ENCODE measurements around the gene SLIT1.
"Not testable (repeated sequence)": the region's sequence is repeated elsewhere in the genome, so short reads cannot be mapped to it uniquely, and the experiment has no call there.

Gene SLIT1

DNA sequence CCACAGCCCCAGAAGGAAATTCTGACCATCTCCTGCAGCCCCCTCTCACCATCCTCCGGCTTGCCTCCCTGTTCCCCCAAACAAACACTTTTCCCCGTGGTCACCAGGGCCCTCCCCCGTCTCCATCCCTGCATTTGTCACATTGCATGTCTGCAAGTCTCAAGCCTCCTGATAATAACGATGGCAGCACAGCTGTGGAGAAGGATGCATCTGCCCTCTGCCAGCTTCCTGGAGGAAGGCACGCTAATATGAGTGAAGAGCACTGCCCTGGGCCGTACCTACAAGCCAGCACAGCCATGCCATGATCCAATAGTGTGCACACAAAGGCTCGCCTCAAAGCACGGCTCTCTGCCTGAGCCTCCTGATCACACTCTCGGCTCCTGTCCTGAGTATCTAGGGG lies 98.5 kb downstream of the SLIT1 start:
- DNase-seq (ENCODE audit: low read depth in 2 of 3, low spot score in 2 of 3): no peak

DNA sequence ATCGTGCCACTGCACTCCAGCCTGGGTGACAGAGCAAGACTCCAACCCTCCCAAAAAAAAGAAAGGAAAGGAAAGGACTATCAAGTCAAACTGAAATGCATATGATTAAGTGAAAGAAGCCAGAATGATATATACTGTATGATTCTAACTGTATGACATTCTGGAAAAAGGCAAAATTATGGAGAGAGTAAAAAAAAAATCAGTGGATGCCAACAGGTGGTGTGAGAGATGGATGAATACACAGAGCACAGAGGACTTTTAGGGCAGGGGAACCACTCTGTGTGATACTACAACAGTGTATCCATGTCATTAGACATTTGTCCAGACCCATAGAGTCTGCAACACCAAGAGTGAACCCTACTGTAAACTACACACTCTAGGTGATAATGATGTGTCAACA lies 99.2 kb downstream of the SLIT1 start:
- no peak for DNase-seq (ENCODE audit: low read depth in 2 of 3, low spot score in 2 of 3)

DNA sequence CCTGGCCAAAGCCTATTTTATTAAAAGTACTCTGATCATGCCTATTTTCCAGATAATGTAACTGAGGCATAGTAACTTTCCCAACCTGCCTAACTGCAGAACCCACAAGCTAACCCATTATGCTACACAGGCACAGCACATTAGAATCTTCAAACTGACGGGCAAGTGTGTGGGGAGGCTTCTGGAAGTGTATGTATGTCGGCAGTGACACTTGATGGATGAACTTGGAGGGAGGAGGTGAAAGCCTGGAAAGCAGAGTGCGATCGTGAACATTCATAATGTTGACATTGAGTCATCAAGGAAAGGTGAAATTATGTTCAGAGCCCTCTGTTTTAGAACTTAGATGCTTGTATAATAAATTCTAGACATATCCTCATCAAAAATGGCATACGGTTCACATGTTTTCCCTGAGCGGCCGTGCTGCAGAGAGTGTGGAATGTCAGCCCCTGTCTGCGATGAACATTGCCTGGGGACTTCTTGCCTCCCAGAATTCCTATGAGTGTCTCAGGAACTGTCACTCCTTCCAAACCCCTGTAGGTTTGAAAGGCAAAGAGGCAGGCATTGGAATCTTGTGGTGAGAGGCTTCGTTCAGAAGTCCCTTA lies 102.4 kb downstream of the SLIT1 start:
- no peak for DNase-seq (ENCODE audit: low read depth in 2 of 3, low spot score in 2 of 3)

DNA sequence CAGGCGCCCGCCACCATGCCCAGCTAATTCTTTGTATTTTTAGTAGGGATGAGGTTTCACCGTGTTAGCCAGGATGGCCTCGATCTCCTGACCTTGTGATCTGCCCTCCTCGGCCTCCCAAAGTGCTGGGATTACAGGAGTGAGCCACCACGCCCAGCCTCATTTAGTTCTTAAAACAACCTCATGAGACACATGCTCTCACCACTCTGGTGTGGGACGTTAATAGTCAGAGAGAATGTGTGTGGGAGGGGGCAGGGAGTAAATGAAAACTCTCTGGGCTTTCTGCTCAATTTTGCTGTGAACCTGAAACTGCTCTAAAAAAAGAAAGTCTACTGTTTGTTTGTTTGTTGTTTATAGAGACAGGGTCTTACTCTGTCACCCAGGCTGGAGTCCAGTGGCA lies 103.2 kb downstream of the SLIT1 start:
- not testable (repeated sequence) for DNase-seq (ENCODE audit: low read depth in 2 of 3, low spot score in 2 of 3)

DNA sequence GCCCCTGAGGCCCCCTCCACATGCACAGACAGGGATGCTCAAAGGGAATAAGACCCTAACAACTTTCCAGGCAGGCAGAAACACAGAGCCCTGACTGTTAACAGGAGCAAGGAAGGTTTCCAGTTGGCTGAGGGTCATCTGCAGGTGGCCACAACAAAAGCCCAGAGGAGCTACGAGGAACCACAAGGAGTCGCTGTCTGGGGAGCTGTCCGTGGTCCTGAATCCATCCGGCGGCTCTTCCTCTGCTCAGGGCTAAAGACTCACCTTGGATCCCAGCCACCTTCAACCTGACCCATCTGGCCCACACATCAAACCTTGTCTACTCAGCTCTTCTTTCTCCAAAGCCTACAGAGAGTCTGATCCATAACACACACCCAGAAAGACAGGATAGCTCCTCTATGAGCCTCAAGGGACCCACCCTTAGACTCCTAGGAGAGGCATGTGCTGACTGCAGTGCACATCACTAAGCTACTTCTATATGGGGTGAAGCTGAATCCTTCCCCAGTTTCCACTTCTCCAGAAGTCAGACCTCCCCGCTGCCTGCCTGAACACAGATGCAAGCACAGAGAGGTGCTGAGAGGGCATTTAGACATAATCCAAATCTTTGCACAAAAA lies 104.0 kb downstream of the SLIT1 start:
- DNase-seq (ENCODE audit: low read depth in 2 of 3, low spot score in 2 of 3): peak; percentile 23 to 66 (median 37)

DNA sequence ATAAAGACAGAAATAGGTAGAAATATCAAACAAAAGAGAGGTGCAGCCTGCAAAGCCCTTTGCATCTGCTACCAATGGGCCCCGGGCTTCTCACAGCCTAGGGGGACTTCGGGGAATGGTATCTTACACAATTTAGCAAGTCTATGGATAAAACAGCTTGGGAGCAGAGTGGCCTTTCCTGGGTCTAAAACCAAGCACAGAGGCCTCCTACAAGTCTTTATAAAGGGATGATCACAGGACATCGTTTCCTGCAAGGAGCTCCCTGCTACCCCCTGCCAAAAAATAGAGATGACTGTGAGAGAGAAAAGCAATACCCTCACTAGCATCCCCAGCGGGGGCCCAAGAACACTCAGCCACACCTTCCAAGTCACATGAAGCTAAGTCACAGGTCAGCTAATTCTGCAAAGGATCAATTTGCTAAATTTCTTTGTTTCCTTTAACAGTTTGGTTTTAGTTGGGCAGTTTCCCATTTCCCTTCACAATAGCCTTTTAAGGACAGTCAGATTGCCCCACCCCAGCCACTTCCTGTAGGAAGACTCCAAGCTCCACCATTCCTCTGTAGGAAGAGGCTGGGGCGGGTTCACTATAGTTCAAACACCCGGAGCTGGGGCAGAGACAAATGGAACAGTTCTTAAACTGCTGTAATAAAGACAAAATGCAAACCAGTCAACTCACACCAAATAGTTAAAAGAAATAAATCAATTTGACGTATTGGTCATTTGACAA lies 105.5 kb downstream of the SLIT1 start:
- no peak for DNase-seq (ENCODE audit: low read depth in 2 of 3, low spot score in 2 of 3)

DNA sequence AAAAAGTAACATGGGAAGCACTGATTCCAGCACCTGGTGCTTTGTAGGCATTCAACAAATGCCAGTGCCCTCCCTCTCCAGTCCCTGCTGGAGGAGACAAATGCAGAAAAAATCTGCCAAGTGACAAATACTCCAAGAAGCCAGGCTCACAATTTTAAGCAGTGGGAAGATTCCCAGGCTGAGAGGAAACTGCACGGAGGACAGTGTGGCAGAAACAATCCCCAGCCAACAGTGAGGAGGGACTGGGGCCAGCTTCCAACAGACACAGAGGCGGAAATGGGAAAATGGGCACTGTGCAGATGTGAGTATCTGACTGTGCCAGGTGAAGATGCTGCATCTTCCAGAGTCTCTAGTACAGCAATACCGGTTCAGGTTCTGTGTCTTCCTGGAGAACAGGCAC lies 106.3 kb downstream of the SLIT1 start:
- DNase-seq (ENCODE audit: low read depth in 2 of 3, low spot score in 2 of 3): no peak

DNA sequence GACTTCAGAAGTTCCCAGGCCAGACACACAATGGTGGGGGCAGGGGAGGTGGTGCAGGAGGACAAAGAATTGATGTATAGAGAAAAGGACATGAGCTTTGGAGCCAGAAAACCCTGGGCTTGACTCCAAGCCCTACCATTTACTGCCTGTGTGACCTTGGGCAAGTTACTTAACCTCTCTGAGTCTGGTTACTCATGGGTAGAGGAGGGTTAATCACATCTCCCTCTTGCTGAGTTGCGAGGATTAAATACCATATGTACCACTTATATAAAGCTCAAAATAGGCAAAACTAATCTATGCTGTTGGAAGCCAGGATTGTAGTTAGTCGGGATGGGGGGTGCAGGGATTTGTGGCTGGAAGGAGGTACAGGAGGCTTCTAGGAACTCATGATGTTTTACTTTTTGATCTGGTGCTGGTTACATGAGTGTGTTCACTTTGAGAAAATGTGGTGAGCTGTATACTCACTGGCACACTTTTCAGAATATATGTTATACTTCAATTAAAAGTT lies 106.8 kb downstream of the SLIT1 start:
- DNase-seq (ENCODE audit: low read depth in 2 of 3, low spot score in 2 of 3): no peak

DNA sequence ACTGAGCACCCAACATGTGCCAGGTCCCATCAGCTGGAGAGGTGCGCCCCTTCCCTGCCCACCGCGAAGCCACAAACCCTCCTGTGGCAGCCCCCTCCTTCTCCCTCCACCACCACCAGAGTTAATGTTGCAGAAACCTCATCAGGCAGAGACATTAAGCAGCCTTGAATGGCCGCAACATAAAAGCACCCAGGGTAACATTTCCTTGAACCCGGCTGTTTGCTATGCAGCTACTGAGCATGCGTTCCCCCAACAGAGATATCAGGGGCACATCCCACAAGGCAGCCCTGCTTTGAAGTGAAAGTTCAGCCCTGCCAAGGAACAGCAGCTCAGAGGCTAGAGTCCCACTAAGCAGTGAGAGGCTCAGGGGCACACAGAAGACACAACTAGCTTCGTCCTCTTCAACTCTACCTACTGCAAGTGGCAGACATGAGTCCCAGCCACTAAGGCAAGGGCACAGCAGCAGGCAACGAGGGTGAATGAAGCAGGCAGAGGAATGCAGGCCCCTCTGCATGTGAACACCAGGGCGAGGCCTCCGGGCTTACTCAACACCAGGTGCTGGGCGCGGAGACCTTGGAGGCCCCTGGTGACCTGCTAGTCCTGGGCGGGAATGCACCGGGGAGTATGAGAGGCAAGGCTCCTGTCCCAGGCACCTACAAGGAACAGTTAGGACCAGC lies 107.4 kb downstream of the SLIT1 start:
- DNase-seq (ENCODE audit: low read depth in 2 of 3, low spot score in 2 of 3): no peak

DNA sequence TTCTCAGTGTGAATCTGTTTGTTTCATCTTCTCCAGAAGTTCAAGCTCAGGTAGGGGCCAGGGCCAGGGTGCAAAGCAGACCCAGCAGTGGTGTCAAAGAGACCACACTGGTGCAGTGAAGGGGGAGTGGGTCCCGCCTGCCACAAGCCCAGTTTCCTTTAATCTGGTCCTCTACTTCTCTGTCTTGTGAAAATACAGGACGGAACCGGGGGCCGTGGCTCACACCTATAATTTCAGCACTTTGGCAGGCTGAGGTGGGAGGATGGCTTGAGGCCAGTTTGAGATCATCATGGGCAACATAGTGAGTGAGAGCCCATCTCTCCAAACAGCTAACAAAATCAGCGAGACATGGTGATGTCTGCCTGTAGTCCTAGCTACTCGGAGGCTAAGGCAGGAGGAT lies 109.0 kb downstream of the SLIT1 start:
- no peak for DNase-seq (ENCODE audit: low read depth in 2 of 3, low spot score in 2 of 3)

DNA sequence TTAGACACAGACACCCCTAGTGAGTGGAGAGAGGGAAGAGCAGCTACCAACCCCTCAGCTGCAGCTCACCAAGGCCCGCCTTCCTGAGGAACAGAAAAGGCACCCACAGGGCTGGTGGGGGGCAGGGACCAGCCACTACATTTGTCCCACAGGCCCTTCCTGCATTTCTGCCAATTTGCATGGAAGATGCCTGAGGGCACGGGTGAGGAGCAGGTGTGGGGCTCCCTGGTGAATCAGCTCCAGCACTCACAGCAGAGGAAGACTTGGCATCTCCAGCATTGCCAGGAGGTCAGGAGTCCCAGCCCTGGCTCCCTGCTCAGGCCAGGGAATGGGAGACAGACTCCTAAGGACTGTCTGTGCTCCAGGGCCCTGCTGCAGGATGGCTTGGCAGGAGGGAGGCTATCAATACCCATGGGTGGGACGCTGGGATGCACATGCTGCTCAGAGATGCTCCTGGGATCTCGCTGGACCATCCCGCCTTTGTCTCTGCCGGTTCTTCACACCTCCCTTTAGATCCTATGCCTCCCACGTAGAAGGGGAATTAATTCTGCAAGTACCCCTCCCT lies 109.7 kb downstream of the SLIT1 start:
- no peak for DNase-seq (ENCODE audit: low read depth in 2 of 3, low spot score in 2 of 3)

GRCh38 chr10:97075421-97075820 lies 110.3 kb downstream of the SLIT1 start:
- no peak for DNase-seq (ENCODE audit: low read depth in 2 of 3, low spot score in 2 of 3)

DNA sequence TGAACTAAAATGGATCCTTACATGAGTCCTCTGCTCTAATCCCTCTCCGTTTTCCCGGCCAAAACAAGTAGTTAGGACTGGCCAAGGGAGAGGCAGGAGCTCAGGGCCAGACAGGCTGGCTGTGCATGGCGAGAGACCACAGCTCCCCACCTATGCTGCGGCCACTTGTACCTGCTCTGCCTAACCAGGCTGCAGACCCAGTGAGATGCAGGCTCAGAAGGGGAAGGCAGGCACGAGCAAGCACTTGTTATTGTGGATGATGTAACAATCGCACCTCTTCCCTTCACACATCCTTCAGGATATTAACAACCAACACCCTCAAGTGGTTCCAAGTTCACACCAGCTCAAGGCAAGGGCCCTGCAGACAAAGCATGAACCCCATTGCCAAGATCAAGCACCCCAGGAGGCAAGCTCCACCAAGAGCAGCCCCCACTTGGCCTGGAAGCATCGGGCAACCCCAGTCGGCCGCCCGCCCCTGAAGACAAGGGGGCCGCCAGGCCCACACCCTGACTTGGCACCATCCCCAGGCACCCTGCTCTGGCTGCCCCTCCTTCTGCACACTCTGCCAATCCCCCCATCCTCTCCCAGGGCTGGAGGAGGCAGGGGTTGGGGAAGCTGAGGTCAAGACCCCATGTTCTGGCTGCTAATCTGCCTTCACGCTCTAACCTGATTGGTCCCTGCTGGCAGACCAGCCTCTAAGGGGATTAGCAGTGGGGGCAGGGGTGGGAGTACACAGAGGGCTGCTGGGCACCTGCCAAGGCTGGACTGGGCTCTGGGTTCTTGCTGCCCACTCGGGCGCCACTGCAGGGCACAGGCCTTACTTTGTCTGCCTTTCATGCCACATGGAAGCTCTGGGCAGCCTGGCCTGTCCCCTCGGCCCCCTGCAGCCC lies 111.3 kb downstream of the SLIT1 start:
- DNase-seq (ENCODE audit: low read depth in 2 of 3, low spot score in 2 of 3): no peak

GRCh38 chr10:97072851-97073665 lies 112.7 kb downstream of the SLIT1 start:
- peak; percentile 52 to 90 (median 84) for DNase-seq (ENCODE audit: low read depth in 2 of 3, low spot score in 2 of 3)

DNA sequence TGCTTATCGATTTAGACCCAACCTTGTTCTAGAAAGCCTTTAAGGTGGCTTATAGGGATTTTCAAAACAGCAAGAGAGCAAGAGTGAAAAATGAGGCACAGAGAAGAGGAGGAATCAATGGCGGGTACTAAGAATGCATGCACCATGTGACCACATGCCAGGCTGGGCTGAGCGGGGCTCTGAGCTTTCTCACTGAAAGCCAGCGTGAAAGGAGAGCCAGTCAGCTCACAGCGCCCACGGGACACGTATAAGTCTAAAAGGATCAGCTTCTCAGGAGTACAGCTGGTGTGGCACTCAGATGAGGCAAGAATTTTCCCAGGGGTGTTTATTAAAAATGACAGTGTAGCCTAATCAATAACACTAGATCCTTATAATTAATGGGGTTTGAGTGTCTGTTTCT lies 114.3 kb downstream of the SLIT1 start:
- no peak for DNase-seq (ENCODE audit: low read depth in 2 of 3, low spot score in 2 of 3)

DNA sequence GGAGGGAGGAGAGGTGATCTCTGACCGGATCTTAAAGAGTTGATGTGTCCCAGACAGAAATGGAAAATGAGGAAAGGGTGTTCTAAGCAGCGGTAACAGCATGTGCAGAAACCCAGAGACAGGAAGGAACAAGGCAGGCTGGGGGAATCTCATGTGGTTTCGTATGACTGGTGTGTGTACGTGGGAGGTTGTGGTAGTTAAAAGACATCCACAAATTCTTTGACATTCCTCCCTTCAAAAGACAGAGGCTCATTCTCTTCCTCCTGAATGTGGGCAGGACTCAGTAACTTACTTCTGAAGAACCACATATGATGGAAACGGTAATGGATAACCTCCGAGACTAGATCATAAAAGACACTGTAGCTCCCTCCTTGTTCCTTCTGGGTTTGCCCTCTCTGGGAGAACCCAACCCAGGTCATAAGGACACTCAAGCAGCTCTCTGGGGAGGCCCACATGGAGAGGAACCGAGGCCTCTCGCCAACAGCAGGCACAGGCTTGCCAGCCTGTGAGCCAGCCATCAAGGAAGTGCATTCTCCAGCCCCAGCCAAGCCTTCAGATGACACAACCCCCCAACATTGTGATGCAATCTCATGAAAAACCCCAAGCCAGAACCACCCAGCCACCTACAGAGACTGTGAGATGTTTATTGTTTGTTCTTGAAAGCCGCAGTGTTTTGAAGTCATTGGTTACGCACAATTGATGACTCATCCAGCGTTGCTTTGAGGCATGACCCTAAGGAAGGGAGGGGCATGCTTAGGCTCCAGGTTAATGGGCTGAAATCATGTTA lies 116.0 kb downstream of the SLIT1 start:
- DNase-seq (ENCODE audit: low read depth in 2 of 3, low spot score in 2 of 3): no peak

DNA sequence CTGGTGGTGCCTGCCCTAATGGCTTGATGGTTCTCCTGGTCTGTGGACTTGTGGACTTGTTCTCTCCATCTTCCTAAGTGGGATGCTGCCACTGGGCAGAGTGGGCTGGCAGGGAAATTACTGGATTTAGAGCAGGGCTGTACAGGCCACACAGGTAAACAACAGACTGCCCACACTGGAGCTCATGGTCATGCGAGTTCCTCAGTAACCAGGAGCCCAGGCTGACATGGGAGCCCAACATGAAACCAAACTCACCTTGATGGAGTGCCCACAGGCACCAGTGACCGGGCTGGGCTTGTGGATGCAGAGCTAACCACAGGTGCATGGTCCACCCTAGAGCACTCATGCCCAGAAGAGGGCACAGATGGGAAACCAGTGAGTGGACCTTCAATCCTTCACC lies 116.7 kb downstream of the SLIT1 start:
- no peak for DNase-seq (ENCODE audit: low read depth in 2 of 3, low spot score in 2 of 3)

DNA sequence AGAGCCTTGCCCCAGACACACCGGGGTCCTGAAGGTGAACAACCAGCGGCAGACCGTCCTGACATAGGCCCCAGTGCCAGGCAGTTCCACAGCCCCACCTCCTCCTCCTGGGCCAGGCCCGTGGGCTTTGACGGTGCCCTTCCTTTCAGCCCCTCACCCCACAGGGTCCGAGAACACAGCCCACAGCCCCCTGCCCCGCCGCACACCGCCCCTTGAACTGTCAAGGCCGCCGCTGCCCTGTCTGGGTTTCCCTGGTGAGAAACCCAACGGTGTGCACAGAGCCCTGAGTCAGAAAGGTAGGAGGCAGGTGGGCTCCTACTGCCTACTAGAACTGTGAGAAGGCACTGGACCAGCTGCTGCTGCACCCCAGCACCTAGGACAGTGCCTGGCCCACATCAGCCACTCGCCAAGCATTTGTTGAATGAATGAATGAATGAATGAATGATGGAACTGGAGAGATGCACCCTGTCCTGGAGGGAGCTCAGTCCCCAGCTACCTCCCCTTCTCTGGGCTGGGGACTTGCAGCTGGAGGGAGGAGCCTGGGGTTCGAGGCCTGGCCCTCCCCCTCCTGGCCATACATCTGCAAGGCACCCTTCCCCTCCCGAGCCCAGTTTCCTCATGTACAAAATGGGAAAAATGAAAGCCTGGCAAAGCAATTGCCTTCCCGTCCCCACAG lies 117.9 kb downstream of the SLIT1 start:
- no peak for DNase-seq (ENCODE audit: low read depth in 2 of 3, low spot score in 2 of 3)
